Measurements from ENCODE around the gene TRAM2.

DNA sequence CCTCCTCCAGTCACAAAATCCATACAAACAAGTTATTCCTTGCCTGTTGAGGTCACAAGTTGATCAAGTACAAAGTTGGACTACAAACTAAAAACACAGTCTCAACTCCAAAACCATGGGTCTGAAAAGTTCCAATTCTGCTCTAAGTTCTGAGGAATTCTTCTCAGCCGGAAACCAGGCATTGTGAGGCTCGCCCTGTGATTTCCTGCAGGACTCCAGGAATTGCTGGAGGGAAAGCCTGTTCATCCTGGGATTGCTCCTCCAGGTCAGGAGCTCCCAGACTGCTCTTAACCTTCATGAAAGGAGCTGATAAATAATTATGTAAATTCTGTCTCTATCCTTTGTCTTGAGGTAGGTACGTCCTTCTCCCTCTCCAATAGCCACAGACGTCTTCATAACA, 8.5 kb downstream of the TRAM2 start:
- TF ChIP-seq, protein P1, sequence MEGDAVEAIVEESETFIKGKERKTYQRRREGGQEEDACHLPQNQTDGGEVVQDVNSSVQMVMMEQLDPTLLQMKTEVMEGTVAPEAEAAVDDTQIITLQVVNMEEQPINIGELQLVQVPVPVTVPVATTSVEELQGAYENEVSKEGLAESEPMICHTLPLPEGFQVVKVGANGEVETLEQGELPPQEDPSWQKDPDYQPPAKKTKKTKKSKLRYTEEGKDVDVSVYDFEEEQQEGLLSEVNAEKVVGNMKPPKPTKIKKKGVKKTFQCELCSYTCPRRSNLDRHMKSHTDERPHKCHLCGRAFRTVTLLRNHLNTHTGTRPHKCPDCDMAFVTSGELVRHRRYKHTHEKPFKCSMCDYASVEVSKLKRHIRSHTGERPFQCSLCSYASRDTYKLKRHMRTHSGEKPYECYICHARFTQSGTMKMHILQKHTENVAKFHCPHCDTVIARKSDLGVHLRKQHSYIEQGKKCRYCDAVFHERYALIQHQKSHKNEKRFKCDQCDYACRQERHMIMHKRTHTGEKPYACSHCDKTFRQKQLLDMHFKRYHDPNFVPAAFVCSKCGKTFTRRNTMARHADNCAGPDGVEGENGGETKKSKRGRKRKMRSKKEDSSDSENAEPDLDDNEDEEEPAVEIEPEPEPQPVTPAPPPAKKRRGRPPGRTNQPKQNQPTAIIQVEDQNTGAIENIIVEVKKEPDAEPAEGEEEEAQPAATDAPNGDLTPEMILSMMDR (IDR thresholded peaks at IDR 0.05 in 2 of 3, conservative IDR thresholded peaks at IDR 0.05 in 1 of 3; ENCODE audit: borderline replicate concordance in 1 of 3, insufficient read depth in 1 of 3, low read depth in 2 of 3, low read length in 2 of 3): no peak
- no peak for TF ChIP-seq EZH2 (IDR thresholded peaks at IDR 0.05)
- TF ChIP-seq JUND (IDR thresholded peaks at IDR 0.05): no peak
- TF ChIP-seq, protein P2, sequence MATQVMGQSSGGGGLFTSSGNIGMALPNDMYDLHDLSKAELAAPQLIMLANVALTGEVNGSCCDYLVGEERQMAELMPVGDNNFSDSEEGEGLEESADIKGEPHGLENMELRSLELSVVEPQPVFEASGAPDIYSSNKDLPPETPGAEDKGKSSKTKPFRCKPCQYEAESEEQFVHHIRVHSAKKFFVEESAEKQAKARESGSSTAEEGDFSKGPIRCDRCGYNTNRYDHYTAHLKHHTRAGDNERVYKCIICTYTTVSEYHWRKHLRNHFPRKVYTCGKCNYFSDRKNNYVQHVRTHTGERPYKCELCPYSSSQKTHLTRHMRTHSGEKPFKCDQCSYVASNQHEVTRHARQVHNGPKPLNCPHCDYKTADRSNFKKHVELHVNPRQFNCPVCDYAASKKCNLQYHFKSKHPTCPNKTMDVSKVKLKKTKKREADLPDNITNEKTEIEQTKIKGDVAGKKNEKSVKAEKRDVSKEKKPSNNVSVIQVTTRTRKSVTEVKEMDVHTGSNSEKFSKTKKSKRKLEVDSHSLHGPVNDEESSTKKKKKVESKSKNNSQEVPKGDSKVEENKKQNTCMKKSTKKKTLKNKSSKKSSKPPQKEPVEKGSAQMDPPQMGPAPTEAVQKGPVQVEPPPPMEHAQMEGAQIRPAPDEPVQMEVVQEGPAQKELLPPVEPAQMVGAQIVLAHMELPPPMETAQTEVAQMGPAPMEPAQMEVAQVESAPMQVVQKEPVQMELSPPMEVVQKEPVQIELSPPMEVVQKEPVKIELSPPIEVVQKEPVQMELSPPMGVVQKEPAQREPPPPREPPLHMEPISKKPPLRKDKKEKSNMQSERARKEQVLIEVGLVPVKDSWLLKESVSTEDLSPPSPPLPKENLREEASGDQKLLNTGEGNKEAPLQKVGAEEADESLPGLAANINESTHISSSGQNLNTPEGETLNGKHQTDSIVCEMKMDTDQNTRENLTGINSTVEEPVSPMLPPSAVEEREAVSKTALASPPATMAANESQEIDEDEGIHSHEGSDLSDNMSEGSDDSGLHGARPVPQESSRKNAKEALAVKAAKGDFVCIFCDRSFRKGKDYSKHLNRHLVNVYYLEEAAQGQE (IDR thresholded peaks at IDR 0.05; ENCODE audit: low read depth): no peak
- TF ChIP-seq ZNF274 (IDR thresholded peaks at IDR 0.05; ENCODE audit: low read depth, low read length): no peak
- TF ChIP-seq, protein P3, sequence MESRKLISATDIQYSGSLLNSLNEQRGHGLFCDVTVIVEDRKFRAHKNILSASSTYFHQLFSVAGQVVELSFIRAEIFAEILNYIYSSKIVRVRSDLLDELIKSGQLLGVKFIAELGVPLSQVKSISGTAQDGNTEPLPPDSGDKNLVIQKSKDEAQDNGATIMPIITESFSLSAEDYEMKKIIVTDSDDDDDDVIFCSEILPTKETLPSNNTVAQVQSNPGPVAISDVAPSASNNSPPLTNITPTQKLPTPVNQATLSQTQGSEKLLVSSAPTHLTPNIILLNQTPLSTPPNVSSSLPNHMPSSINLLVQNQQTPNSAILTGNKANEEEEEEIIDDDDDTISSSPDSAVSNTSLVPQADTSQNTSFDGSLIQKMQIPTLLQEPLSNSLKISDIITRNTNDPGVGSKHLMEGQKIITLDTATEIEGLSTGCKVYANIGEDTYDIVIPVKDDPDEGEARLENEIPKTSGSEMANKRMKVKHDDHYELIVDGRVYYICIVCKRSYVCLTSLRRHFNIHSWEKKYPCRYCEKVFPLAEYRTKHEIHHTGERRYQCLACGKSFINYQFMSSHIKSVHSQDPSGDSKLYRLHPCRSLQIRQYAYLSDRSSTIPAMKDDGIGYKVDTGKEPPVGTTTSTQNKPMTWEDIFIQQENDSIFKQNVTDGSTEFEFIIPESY (IDR thresholded peaks at IDR 0.05; ENCODE audit: extremely low read depth, insufficient replicate concordance, low read length): no peak
